Mucosa of rectum (tissue), 2 donors: ENCODE measurements around the gene SLC7A7.
"Not testable (repeated sequence)": the region's sequence is repeated elsewhere in the genome, so short reads cannot be mapped to it uniquely, and the experiment has no call there.

Experiments
- H3K27ac ChIP-seq, 2 donors: one replicate each; pipeline ENCODE4 v1.7.0; 2013; ENCODE audit warnings: inconsistent platforms in 2 of 2, low read depth in 2 of 2, low read length in 2 of 2
- H3K27me3 ChIP-seq, 2 donors: one replicate each; pipeline ENCODE4 v1.7.0; 2013; ENCODE audit warnings: low read length in 2 of 2; ENCODE audit not compliant: control insufficient read depth in 2 of 2, insufficient read depth in 2 of 2
- H3K36me3 ChIP-seq, 2 donors: one replicate each; pipeline ENCODE4 v1.7.0; 2013; ENCODE audit warnings: low read length in 2 of 2; ENCODE audit not compliant: control insufficient read depth in 2 of 2, insufficient read depth in 2 of 2
- H3K4me1 ChIP-seq, 2 donors: one replicate each; pipeline ENCODE4 v1.7.0; 2013; ENCODE audit warnings: low read length in 2 of 2, mild to moderate bottlenecking in 1 of 2; ENCODE audit not compliant: control insufficient read depth in 2 of 2, insufficient read depth in 2 of 2
- H3K4me3 ChIP-seq, 2 donors: one replicate each; pipeline ENCODE4 v1.7.0; 2013; ENCODE audit warnings: low read length in 2 of 2
- H3K9ac ChIP-seq, 2 donors: one replicate each; pipeline ENCODE4 v1.7.0; 2013; ENCODE audit warnings: low read length in 2 of 2, low read depth in 1 of 2, mild to moderate bottlenecking in 1 of 2
- H3K9me3 ChIP-seq, 2 donors: one replicate each; pipeline ENCODE4 v1.7.0; 2013; ENCODE audit warnings: low read length in 2 of 2; ENCODE audit not compliant: control insufficient read depth in 2 of 2
- donor health status: healthy.
- donor health status: Normal muscosa, but diverticular disease.

SLC7A7 gene

DNA sequence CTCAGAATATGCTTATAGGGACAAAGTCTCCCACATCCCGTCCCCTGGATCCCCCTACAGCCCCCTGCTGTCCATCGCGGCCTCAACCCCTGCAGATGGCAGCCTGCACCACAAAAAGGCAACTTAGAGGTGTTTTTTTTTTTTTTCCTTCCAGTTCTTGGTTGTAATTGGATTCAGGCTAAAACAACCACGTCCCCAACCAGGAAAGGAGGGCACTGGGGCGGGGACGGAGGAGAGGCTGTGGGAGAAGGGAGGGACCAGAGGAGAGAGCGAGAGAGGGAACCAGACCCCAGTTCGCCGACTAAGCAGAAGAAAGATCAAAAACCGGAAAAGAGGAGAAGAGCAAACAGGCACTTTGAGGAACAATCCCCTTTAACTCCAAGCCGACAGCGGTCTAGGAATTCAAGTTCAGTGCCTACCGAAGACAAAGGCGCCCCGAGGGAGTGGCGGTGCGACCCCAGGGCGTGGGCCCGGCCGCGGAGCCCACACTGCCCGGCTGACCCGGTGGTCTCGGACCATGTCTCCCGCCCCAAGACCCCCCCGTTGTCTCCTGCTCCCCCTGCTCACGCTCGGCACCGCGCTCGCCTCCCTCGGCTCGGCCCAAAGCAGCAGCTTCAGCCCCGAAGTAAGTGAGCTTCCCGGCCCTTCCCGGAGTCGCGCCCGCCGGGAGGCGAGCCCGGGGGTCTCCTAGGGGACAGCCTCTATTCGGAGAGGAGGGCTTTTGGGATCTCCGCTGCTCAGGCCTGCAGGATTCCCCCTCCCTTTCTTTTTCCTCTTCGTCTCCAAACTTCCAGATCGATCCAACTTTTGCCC is 21.3 kb upstream of the SLC7A7 start, which contains the start of gene MMP14:
Gene MMP14 (plus strand): TSS at position 285 of the 813 bp plus-strand sequence. CDS start 233 bp downstream, at position 518.
- Histone ChIP-seq H3K4me3 (peak within 1 kb of the TSS; percentile 90 to 96), H3K9ac (peak within 1 kb of the TSS; percentile 84 to 96), H3K27ac (peak within 1 kb of the TSS; percentile 85 to 88), H3K27me3 (no peaks in the 10 kb centered on the region), H3K9me3 (no peaks in the 10 kb centered on the region), H3K36me3 (peaks cover 12 to 21% of the 10 kb centered on the region in 2 donors), H3K4me1 (peaks cover 10 to 17% of the 10 kb centered on the region in 2 donors)

DNA sequence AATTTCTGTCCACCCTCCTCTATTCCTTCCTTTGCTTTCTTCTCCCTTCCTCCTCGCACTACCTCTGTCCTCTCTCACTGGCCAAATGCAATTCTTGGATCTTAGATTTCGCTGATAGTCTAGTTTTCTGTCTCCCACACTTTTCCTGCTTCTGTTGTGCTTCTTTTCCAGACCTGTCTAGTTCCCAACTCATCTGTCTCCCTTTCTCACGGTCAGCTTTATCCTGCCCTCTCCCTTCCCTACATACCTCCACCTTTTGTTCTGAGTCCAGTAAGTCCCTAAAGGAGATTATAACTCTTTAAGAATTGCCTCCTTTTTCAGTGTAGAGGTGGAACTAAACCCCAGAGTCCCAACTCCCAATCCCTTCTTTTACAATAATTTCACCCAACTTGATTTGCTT is 20.3 kb upstream of the SLC7A7 start:
- no peak overlapping the region for H3K27ac ChIP-seq
- no peaks in the 10 kb centered on the region for H3K27me3 ChIP-seq
- peak overlapping the region in 1 of 2 donors; percentile 96 for H3K9ac ChIP-seq
- no peak overlapping the region for H3K4me3 ChIP-seq
- no peaks in the 10 kb centered on the region for H3K9me3 ChIP-seq
- peaks cover 13 to 19% of the 10 kb centered on the region in 2 donors for H3K4me1 ChIP-seq
- peaks cover 10 to 15% of the 10 kb centered on the region in 2 donors for H3K36me3 ChIP-seq

- H3K4me1 ChIP-seq = peaks cover 6 to 12% of the 10 kb centered on the region in 2 donors
- H3K27me3 ChIP-seq = no peaks in the 10 kb centered on the region
- peak overlapping the region; percentile 84 to 87 for H3K9ac ChIP-seq
- peak overlapping the region; percentile 94 to 95 for H3K4me3 ChIP-seq
- H3K36me3 ChIP-seq = peaks cover 10 to 15% of the 10 kb centered on the region in 2 donors
- H3K9me3 ChIP-seq = no peaks in the 10 kb centered on the region
- peak overlapping the region in 1 of 2 donors; percentile 77 for H3K27ac ChIP-seq
Observed at GRCh38 chr14:22830443-22831010, 15.3 kb upstream of the SLC7A7 start.

GRCh38 chr14:22829661-22830442 is 14.6 kb upstream of the SLC7A7 start, which contains the start of gene MRPL52:
TSS of gene MRPL52 (plus strand) at chr14:22829887. CDS start at chr14:22829913, 26 bp downstream.
- H3K4me3 ChIP-seq = peak within 1 kb of the TSS; percentile 94 to 95

DNA sequence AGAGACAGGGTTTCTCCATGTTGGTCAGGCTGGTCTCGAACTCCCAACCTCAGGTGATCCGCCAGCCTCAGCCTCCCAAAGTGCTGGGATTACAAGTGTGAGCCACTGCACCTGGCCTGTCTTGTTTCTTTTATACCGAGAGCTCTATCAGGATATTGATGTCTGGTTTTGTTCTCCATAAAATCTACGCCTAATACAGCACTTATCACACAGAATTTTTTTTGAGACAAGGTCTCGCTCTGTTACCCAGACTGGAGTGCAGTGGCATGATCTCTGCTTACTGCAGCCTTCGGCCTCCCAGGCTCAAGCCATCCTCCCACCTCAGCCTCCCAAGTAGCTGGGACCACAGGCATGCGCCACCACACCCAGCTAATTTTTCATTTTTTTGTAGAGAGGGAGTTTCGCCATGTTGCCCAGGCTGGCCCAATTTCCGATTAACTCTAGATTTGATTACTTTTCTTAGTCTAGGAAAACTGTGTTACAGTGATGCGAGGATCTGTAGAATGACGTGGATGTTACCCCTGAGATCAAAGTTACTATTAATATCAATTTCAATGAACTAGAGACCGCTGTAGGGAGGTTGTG is 13.9 kb upstream of the SLC7A7 start:
- H3K4me3 ChIP-seq = peak overlapping the region; percentile 94 to 95

More at GRCh38 chr14:22829661-22830442, 14.6 kb upstream of the SLC7A7 start, which contains the start of gene MRPL52:
- Histone ChIP-seq H3K27ac (peak within 1 kb of the TSS; percentile 61 to 77), H3K36me3 (peaks cover 10 to 14% of the 10 kb centered on the region in 2 donors), H3K9me3 (no peaks in the 10 kb centered on the region), H3K4me1 (peaks cover 6 to 12% of the 10 kb centered on the region in 2 donors), H3K27me3 (no peaks in the 10 kb centered on the region), H3K9ac (peak within 1 kb of the TSS; percentile 84 to 87)

GRCh38 chr14:22824711-22825359 is 9.6 kb upstream of the SLC7A7 start:
- Histone ChIP-seq H3K9ac (no peak overlapping the region), H3K27ac (no peak overlapping the region), H3K27me3 (no peaks in the 10 kb centered on the region), H3K4me3 (no peak overlapping the region), H3K9me3 (no peaks in the 10 kb centered on the region), H3K4me1 (peaks cover 9 to 14% of the 10 kb centered on the region in 2 donors), H3K36me3 (no peaks in the 10 kb centered on the region)

More for the DNA sequence above, 13.9 kb upstream of the SLC7A7 start:
- not testable (repeated sequence) for H3K27me3 ChIP-seq, H3K9me3 ChIP-seq, H3K36me3 ChIP-seq
- peak overlapping the region; percentile 84 to 87 for H3K9ac ChIP-seq
- peak overlapping the region; percentile 61 to 77 for H3K27ac ChIP-seq
- peaks cover 6 to 12% of the 10 kb centered on the region in 2 donors for H3K4me1 ChIP-seq

DNA sequence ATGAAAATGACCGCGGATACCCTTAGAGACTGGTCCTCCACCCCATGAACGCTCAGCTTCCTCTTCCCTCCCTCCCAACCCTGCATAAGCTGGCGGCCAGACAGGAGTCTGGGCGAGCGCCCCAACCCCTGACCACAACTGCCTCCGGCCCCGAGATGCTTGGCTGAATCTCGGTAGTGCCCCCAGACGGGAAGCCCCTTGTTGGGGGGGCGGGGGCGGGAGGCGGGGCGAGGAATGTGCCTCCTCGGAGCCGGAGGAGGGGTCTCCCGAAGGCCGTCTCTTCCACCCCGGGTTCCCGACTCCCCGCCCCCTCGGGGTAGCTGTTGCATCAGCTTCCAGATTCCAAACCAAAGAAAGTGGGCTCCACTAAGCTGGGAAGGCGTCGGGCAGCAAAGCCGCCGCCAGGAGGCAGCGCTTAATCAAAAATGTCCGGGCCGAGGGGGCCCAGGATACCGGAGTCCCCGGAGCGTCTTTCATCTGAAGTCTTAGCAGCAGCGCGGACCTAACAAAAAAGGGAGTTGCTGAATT is 7.4 kb upstream of the SLC7A7 start:
- H3K9ac ChIP-seq = peak overlapping the region; percentile 52 to 58
- no peaks in the 10 kb centered on the region for H3K36me3 ChIP-seq
- no peaks in the 10 kb centered on the region for H3K27me3 ChIP-seq
- peak overlapping the region; percentile 50 to 66 for H3K4me3 ChIP-seq
- H3K27ac ChIP-seq = peak overlapping the region; percentile 22 to 56
- H3K9me3 ChIP-seq = no peaks in the 10 kb centered on the region
- peaks cover 15% of the 10 kb centered on the region in 2 donors for H3K4me1 ChIP-seq

- H3K27me3 ChIP-seq = no peaks in the 10 kb centered on the region
- peak overlapping the region; percentile 22 to 56 for H3K27ac ChIP-seq
- H3K9me3 ChIP-seq = no peaks in the 10 kb centered on the region
- peak overlapping the region; percentile 50 to 66 for H3K4me3 ChIP-seq
- peaks cover 15% of the 10 kb centered on the region in 2 donors for H3K4me1 ChIP-seq
- H3K9ac ChIP-seq = peak overlapping the region; percentile 52 to 58
- H3K36me3 ChIP-seq = no peaks in the 10 kb centered on the region
Observed at GRCh38 chr14:22822016-22822570, 6.9 kb upstream of the SLC7A7 start.
